Activated T-helper 9 cell treated with anti-CD3 and anti-CD28 coated beads, Interleukin-2, amount 50 U/mL, for 16 hours (primary cell): ENCODE data around the gene TTLL13.
"Not testable (repeated sequence)": the region's sequence is repeated elsewhere in the genome, so short reads cannot be mapped to it uniquely, and the experiment has no call there.

Experiments
- DNase-seq: peaks from one replicate; pipeline ENCODE4 v3.0.0-alpha.2; 2020; ENCODE audit warnings: low read depth

The TTLL13 gene

GRCh38 chr15:90239371-90239770 is 10.0 kb upstream of the TTLL13 start:
- no peak for DNase-seq

- no peak for DNase-seq
Observed at GRCh38 chr15:90240856-90241255, 8.5 kb upstream of the TTLL13 start.

DNA sequence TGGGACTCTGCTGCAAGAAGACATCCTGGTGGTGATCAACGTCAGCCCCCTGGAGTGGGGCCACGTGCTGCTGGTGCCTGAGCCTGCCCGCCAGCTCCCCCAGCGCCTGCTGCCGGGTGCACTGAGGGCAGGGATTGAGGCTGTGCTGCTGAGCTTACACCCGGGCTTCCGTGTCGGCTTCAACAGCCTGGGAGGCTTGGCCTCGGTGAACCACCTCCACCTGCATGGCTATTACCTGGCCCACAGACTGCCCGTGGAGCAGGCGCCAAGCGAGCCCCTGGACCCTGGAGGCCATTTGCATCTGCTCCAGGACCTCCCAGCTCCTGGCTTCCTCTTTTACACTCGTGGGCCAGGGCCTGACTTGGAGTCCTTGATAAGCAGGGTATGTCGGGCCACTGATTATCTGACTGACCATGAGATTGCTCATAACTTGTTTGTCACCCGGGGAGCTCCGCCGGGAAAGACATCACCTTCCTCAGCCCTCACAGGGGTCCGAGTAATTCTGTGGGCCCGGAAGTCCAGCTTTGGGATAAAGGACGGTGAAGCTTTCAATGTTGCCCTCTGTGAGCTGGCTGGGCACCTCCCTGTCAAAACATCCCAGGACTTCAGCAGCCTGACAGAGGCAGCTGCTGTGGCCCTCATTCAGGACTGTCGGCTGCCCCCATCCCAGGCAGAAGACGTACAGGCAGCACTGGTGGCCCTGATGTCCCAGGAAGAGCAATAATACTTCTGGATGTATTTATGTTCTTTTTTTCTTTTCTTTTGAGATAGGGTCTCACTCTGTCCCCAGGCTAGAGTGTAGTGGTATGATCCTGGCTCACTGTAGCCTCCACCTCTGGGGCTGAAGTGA is 7.8 kb upstream of the TTLL13 start:
- no peak for DNase-seq

DNA sequence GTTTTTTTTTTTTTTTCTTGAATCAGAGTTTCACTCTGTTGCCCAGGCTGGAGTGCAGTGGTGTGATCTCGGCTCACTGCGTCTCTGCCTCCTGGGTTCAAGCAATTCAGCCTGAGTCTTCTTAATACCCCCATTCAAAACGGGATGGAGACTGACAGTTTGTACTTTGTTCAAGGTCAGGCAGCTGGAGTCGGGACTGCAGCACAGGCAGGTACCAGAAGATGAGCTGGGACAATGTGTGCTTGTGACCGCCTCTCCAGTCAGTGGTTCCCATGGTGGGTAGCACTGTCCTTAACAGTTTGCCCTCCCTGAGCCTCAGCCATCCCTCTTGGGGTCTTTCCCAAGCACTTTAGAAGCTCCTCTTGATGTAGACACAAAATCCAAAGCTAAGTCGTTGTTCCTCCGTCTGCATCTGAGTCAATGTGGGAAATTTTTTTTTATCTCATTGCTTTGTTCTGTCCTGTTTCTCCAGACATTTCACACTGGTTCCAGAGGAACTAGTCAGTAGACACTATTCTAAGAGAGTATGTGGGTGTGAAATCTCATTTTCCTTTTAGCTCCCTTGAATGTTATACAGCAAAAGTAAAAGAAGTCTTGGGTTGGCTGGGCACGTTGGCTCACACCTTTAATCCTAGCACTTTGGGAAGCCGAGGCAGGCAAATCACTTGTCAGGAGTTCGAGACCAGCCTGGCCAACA is 5.3 kb upstream of the TTLL13 start:
- DNase-seq: no peak

DNA sequence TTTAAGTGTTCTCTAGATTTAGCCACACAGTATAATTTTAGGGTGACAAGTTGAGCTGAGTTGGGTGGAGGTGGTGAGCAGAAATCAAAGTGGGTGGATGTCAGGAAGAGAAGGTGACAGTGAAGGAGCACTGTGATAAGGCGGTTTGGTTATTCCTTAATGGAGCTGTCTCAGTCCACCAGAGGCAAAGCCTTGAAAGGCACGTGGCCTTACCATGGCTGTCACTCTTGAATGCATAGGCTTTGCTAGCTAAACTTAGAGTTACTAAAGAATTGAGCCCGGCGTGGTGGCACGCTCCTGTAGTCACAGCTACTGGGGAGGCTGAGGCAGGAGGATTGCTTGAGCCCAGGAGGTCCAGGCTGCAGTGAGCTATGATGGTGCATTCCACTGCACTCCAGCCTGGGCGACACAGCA is 560 bp upstream of the TTLL13 start:
- no peak for DNase-seq

GRCh38 chr15:90257776-90258175 is 8.4 kb downstream of the TTLL13 start:
- DNase-seq: no peak

GRCh38 chr15:90259524-90259923 is 10.2 kb downstream of the TTLL13 start:
- no peak for DNase-seq

- not testable (repeated sequence) for DNase-seq
Observed at GRCh38 chr15:90260731-90261130, 11.4 kb downstream of the TTLL13 start.

GRCh38 chr15:90261811-90262210 is 12.5 kb downstream of the TTLL13 start:
- no peak for DNase-seq

DNA sequence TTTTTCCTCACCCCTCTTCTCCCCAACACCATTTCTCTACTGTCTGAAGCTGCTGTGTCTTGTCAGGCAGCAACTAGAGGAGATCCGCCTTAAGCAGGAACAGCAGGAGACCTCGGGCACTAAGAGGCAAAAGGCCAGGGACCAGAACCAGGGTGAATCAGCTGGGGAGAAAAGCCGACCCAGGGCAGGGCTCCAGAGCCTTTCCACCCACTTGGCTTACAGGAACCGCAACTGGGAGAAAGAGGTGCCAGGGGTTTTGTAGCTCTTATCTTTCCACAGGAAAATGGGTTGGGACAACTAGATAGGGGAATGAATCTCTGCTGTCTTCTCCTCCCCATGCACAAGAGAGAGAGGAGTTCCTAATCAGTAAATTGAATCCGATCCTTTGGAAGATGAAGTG is 13.1 kb downstream of the TTLL13 start:
- no peak for DNase-seq

- DNase-seq: peak; percentile 2
Observed at GRCh38 chr15:90264671-90265070, 15.3 kb downstream of the TTLL13 start.

DNA sequence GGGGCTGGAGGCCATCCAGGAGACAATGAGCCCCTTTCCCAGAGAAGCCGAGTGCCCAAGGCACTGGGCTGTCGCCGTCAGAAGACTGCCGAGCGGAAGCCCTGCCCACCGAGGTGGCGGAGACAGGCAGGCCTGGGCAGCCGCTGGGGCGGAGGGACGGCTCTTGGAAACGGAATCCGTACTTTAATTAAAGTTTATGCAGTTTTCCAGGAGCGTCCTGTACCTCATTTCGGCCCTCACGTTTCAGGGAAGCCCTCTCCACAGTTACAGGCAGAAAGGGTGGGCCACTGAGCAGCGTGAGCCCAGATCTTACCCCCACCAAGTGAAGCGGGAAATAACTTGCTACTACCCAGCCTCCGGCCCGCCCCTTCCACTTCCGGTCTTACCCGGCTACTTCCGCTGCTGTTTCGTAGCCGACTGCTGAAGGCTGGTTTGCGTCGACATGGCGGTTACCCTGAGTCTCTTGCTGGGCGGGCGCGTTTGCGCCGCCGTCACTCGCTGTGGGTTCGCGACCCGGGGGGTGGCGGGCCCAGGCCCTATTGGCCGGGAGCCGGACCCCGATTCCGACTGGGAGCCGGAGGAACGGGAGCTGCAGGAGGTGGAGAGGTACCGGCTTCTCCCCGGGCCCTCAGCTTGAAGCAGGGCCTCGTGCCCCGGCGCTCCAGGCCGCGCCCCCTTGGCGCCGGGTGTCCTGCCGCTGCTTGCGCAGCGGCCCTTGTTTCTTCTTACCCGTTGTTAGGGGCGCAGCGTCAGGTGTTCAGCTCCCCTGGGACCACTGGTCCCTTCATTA is 16.1 kb downstream of the TTLL13 start, which contains the start of gene NGRN:
Gene NGRN, plus strand, starts transcription at position 402 of the 790 bp plus-strand sequence. Its CDS starts 41 bp downstream, at position 443.
- peak; percentile 87 for DNase-seq

- peak; percentile 20 for DNase-seq
Observed at GRCh38 chr15:90266061-90266431, 16.7 kb downstream of the TTLL13 start.

DNA sequence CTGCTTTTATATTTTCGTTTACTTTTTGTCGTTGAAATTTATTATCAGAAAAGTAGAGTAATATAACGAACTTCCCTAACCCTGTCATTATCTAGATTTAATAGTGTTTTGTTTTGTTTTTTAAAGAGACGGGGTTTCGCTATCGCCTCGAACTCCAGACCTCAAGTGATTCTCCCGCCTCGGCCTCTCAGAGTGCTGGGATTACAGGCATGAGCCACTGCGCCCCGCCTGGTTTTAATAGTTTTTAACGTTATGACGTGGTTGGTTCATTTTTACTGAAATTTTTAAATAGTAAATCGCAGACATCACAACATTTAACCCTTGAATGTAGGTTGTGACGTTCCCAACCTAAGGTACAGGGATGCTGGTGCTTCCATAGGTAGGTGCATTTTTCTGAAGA is 17.1 kb downstream of the TTLL13 start:
- DNase-seq: peak; percentile 7

DNA sequence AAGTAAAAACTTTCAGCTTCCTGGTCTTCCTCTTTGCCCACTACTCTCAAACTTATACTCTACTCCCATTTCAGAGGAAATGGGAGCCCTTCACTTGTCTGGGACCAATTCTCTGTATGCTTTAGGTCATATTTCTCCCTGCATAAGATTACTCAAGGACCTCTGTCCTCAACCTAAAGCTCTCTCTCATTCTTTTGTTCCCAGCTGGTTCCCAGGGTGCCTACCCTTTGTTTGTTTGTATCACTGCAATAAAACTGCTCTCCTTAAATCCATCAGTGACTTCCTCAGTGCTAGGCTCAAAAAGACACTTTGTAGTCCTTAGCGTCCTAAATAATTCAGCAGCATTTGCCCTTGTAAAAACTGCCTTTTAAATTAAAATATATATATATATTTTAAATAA is 19.1 kb downstream of the TTLL13 start:
- no peak for DNase-seq

DNA sequence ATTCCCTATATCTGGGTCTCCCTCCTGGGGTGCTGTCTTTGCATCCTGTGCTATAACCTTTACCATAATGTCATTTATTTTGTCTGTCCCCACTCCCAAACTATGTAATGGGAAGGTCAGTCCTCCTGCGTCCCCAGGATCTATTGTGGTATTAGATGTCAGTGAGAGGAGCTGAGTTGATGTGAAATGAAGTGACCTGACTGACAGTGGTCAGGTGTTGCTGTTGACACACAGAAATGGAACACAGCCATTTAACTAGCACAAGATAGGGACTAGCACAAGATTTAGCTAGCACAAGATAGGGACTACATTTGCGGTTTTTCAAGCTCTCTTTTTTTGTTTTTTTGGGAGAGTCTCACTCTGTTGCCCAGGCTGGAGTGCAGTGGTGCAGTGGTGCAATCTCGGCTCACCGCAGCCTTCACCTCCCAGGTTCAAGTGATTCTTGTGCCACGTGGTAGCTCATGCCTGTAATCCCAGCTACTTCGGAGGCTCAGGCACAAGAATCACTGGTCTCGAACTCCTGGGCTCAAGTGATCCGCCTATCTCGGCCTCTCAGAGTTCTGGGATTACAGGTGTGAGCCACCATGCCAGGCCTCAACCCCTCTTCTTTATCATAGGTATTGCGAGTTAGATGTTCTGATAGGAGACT is 21.3 kb downstream of the TTLL13 start:
- no peak for DNase-seq

GRCh38 chr15:90271459-90272166 is 22.3 kb downstream of the TTLL13 start:
- no peak for DNase-seq

DNA sequence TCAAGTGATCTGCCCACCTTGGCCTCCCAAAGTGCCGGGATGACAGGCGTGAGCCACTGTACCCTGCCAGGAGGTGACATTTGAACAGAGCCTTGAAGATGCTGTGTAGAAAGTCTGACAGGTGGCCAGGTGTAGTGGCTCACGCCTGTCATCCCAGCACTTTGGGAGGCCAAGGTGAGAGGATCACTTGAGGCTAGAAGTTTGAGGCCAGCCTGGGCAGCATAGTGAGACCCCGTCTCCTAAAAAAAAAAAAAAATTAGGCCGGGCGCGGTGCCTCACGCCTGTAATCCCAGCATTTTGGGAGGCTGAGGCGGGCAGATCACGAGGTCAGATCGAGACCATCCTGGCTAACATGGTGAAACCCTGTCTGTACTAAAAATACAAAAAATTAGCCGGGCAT is 29.1 kb downstream of the TTLL13 start:
- DNase-seq: not testable (repeated sequence)

GRCh38 chr15:90280743-90281142 is 31.4 kb downstream of the TTLL13 start:
- DNase-seq: not testable (repeated sequence)

GRCh38 chr15:90281637-90282036 is 32.3 kb downstream of the TTLL13 start:
- not testable (repeated sequence) for DNase-seq

DNA sequence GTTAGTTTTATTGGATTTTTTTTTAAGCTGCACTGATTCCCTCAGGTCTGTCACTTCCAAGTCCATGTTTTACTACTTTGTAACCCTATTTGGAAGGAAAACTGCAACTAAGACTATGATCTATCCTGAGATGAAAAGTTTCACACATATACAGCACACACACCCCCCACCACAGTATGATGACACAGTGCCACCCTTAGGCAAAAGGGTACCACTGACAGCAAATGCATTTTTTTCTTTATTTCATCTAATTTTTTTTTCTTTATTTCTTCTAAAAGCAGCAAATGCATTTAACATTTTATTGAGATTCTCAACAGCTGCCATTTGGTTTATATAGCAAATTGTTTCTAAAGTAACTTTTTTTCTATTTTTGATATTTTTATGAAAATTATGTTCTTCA is 37.3 kb downstream of the TTLL13 start:
- DNase-seq: peak; percentile 8
